ENCODE results near the gene MYO18A. TPM values are rescaled to one million over a fixed set of nuclear protein-coding genes. Genes with fewer than 3 reads are reported as not detected.

MYO18A gene
- total RNA-seq, 1 donor from 2014 or later, result 45.9 TPM

- no peak overlapping the region for H3K4me3 ChIP-seq (ENCODE audit: insufficient read depth, low read depth, low read length)
- no peaks in the 10 kb centered on the region for H3K9me3 ChIP-seq (ENCODE audit: insufficient read depth, low read depth, low read length)
- H4K20me1 ChIP-seq (ENCODE audit: insufficient read depth, low read length), result peaks cover 6% of the 10 kb centered on the region
- H2AFZ ChIP-seq (ENCODE audit: low read depth, low read length), result no peak overlapping the region
- H3K9me3 Mint-ChIP-seq (ENCODE audit: unreplicated experiment), result no peaks in the 10 kb centered on the region
- FAIRE-seq (peak; percentile 79), DNase-seq (ENCODE audit: low read depth) (peak; percentile 79)
- H3K27ac ChIP-seq (ENCODE audit: low read depth, low read length), result peak overlapping the region; percentile 58
- H3K36me3 ChIP-seq (ENCODE audit: insufficient read depth, low read length), result no peaks in the 10 kb centered on the region
- peak overlapping the region; percentile 50 for H3K9ac ChIP-seq (ENCODE audit: low read length)
- peaks cover 35% of the 10 kb centered on the region for H3K4me1 Mint-ChIP-seq (ENCODE audit: low read depth, unreplicated experiment)
- H3K27me3 Mint-ChIP-seq (ENCODE audit: low read depth, unreplicated experiment), result no peaks in the 10 kb centered on the region
- peak overlapping the region; percentile 62 for H3K4me3 Mint-ChIP-seq (ENCODE audit: unreplicated experiment)
- TF ChIP-seq CTCF (IDR thresholded peaks at IDR 0.05; ENCODE audit: insufficient read depth, low read depth, low read length), result no peak
- TF ChIP-seq EZH2 (IDR thresholded peaks at IDR 0.05; ENCODE audit: insufficient read depth, low read length), result no peak
- peak overlapping the region; percentile 80 for H3K27ac Mint-ChIP-seq (ENCODE audit: unreplicated experiment)
- H3K79me2 ChIP-seq (ENCODE audit: insufficient read depth, low read length), result no peaks in the 10 kb centered on the region
- H3K4me2 ChIP-seq (ENCODE audit: low read length), result peak overlapping the region; percentile 66
- peaks cover 2% of the 10 kb centered on the region for H3K36me3 Mint-ChIP-seq (ENCODE audit: low read depth, unreplicated experiment)
- no peaks in the 10 kb centered on the region for H3K27me3 ChIP-seq (ENCODE audit: insufficient read depth, low read length)
- H3K4me1 ChIP-seq (ENCODE audit: insufficient read depth, low read length), result peaks cover 28% of the 10 kb centered on the region
Measured at GRCh38 chr17:29131814-29132682, 48.1 kb downstream of the MYO18A start.

GRCh38 chr17:29129731-29130130 lies 50.5 kb downstream of the MYO18A start:
- Histone ChIP-seq H3K36me3 (ENCODE audit: insufficient read depth, low read length) (no peaks in the 10 kb centered on the region), H3K27me3 (ENCODE audit: insufficient read depth, low read length) (no peaks in the 10 kb centered on the region), H2AFZ (ENCODE audit: low read depth, low read length) (no peak overlapping the region), H3K4me3 (ENCODE audit: insufficient read depth, low read depth, low read length) (no peak overlapping the region), H3K4me2 (ENCODE audit: low read length) (no peak overlapping the region), H3K27ac (ENCODE audit: low read depth, low read length) (no peak overlapping the region), H3K9ac (ENCODE audit: low read length) (no peak overlapping the region), H3K79me2 (ENCODE audit: insufficient read depth, low read length) (no peaks in the 10 kb centered on the region), H3K4me1 (ENCODE audit: insufficient read depth, low read length) (peaks cover 29% of the 10 kb centered on the region), H4K20me1 (ENCODE audit: insufficient read depth, low read length) (peaks cover 11% of the 10 kb centered on the region), H3K9me3 (ENCODE audit: insufficient read depth, low read depth, low read length) (no peaks in the 10 kb centered on the region)
- H3K4me1 Mint-ChIP-seq (ENCODE audit: low read depth, unreplicated experiment), result peaks cover 30% of the 10 kb centered on the region
- FAIRE-seq (no peak), DNase-seq (ENCODE audit: low read depth) (no peak)
- TF ChIP-seq CTCF (IDR thresholded peaks at IDR 0.05; ENCODE audit: insufficient read depth, low read depth, low read length), result no peak
- no peak for TF ChIP-seq EZH2 (IDR thresholded peaks at IDR 0.05; ENCODE audit: insufficient read depth, low read length)
- H3K4me3 Mint-ChIP-seq (ENCODE audit: unreplicated experiment), result no peak overlapping the region
- H3K9me3 Mint-ChIP-seq (ENCODE audit: unreplicated experiment), result no peaks in the 10 kb centered on the region
- H3K27me3 Mint-ChIP-seq (ENCODE audit: low read depth, unreplicated experiment), result no peaks in the 10 kb centered on the region
- peaks cover 2% of the 10 kb centered on the region for H3K36me3 Mint-ChIP-seq (ENCODE audit: low read depth, unreplicated experiment)
- no peak overlapping the region for H3K27ac Mint-ChIP-seq (ENCODE audit: unreplicated experiment)

- Mint-ChIP-seq H3K36me3 (ENCODE audit: low read depth, unreplicated experiment) (no peaks in the 10 kb centered on the region), H3K4me3 (ENCODE audit: unreplicated experiment) (no peak overlapping the region), H3K4me1 (ENCODE audit: low read depth, unreplicated experiment) (peaks cover 20% of the 10 kb centered on the region), H3K9me3 (ENCODE audit: unreplicated experiment) (no peaks in the 10 kb centered on the region), H3K27me3 (ENCODE audit: low read depth, unreplicated experiment) (no peaks in the 10 kb centered on the region), H3K27ac (ENCODE audit: unreplicated experiment) (no peak overlapping the region)
- FAIRE-seq (no peak), DNase-seq (ENCODE audit: low read depth) (no peak)
- no peaks in the 10 kb centered on the region for H3K27me3 ChIP-seq (ENCODE audit: insufficient read depth, low read length)
- TF ChIP-seq CTCF (IDR thresholded peaks at IDR 0.05; ENCODE audit: insufficient read depth, low read depth, low read length) (no peak), EZH2 (IDR thresholded peaks at IDR 0.05; ENCODE audit: insufficient read depth, low read length) (no peak)
- no peak overlapping the region for H3K4me3 ChIP-seq (ENCODE audit: insufficient read depth, low read depth, low read length)
- H3K4me2 ChIP-seq (ENCODE audit: low read length), result no peak overlapping the region
- no peak overlapping the region for H3K9ac ChIP-seq (ENCODE audit: low read length)
- H3K79me2 ChIP-seq (ENCODE audit: insufficient read depth, low read length), result no peaks in the 10 kb centered on the region
- H3K36me3 ChIP-seq (ENCODE audit: insufficient read depth, low read length), result no peaks in the 10 kb centered on the region
- no peak overlapping the region for H2AFZ ChIP-seq (ENCODE audit: low read depth, low read length)
- peaks cover 22% of the 10 kb centered on the region for H3K4me1 ChIP-seq (ENCODE audit: insufficient read depth, low read length)
- peaks cover 25% of the 10 kb centered on the region for H4K20me1 ChIP-seq (ENCODE audit: insufficient read depth, low read length)
- H3K9me3 ChIP-seq (ENCODE audit: insufficient read depth, low read depth, low read length), result no peaks in the 10 kb centered on the region
- no peak overlapping the region for H3K27ac ChIP-seq (ENCODE audit: low read depth, low read length)
Measured at GRCh38 chr17:29127840-29128239, 52.4 kb downstream of the MYO18A start.
